ENCODE data around the gene GLUL. TPM values are rescaled to one million over a fixed set of nuclear protein-coding genes. Genes with fewer than 3 reads are reported as not detected.
A peak's percentile ranks its signal among the peaks of the same experiment; 100 is the strongest.

The GLUL gene
- total RNA-seq, 1 experiment from 2014 or later = 159 TPM

- ATAC-seq = no peak
- Histone ChIP-seq H3K9ac (ENCODE audit: low read length) (no peak overlapping the region), H2AFZ (ENCODE audit: low read length) (no peak overlapping the region), H3K9me3 (ENCODE audit: low read length) (no peaks in the 10 kb centered on the region), H3K4me3 (ENCODE audit: low read length) (no peak overlapping the region), H3K4me1 (ENCODE audit: insufficient read depth, low read length) (no peaks in the 10 kb centered on the region), H3K9me2 (replicated peaks; ENCODE audit: low read length) (no peaks in the 10 kb centered on the region), H3K27me3 (ENCODE audit: low read length) (no peaks in the 10 kb centered on the region), H3K4me2 (ENCODE audit: low read length) (no peak overlapping the region), H4K20me1 (ENCODE audit: low read length) (no peaks in the 10 kb centered on the region), H3F3A (ENCODE audit: low read length, unreplicated experiment) (no peaks in the 10 kb centered on the region), H3K79me2 (ENCODE audit: low read length) (no peaks in the 10 kb centered on the region), H3K36me3 (ENCODE audit: low read depth, low read length) (no peaks in the 10 kb centered on the region), H3K27ac (ENCODE audit: low read length) (no peak overlapping the region)
- CTCF ChIA-PET = no interaction called here
- TF ChIP-seq EZH2 (IDR thresholded peaks at IDR 0.05; ENCODE audit: low read length, unreplicated experiment) (no peak), CTCF (conservative IDR thresholded peaks at IDR 0.05; ENCODE audit: low read depth, low read length) (no peak), EZH2phosphoT487 (IDR thresholded peaks at IDR 0.05; ENCODE audit: borderline replicate concordance, low read length) (no peak)
- POLR2A ChIA-PET (ENCODE audit: unreplicated experiment) = no interaction called here
- DNase-seq = no peak
- intact Hi-C loops (cut with micrococcal nuclease) = no loop called here
- BruUV-seq (replicated peaks) = no TSS peak
These were observed 17.0 kb upstream of the GLUL start for GRCh38 chr1:182408435-182409075.

- ATAC-seq (no peak), DNase-seq (no peak)
- no peak overlapping the region for H3K9ac ChIP-seq (ENCODE audit: low read length)
- H3F3A ChIP-seq (ENCODE audit: low read length, unreplicated experiment) = no peaks in the 10 kb centered on the region
- H3K4me3 ChIP-seq (ENCODE audit: low read length) = no peak overlapping the region
- intact Hi-C loops (cut with micrococcal nuclease) = no loop called here
- BruUV-seq (replicated peaks) = no TSS peak
- no peaks in the 10 kb centered on the region for H3K27me3 ChIP-seq (ENCODE audit: low read length)
- H3K9me2 ChIP-seq (replicated peaks; ENCODE audit: low read length) = no peaks in the 10 kb centered on the region
- H4K20me1 ChIP-seq (ENCODE audit: low read length) = no peaks in the 10 kb centered on the region
- H3K4me1 ChIP-seq (ENCODE audit: insufficient read depth, low read length) = no peaks in the 10 kb centered on the region
- H3K27ac ChIP-seq (ENCODE audit: low read length) = no peak overlapping the region
- TF ChIP-seq CTCF (conservative IDR thresholded peaks at IDR 0.05; ENCODE audit: low read depth, low read length) (no peak), EZH2 (IDR thresholded peaks at IDR 0.05; ENCODE audit: low read length, unreplicated experiment) (no peak), EZH2phosphoT487 (IDR thresholded peaks at IDR 0.05; ENCODE audit: borderline replicate concordance, low read length) (no peak)
- no peak overlapping the region for H2AFZ ChIP-seq (ENCODE audit: low read length)
- ChIA-PET CTCF (no interaction called here), POLR2A (ENCODE audit: unreplicated experiment) (interaction anchor here (0.5 kb wide), 1 partner anchor 113 kb away, joined by 3 read pairs; no protein-coding TSS in a partner anchor)
- no peaks in the 10 kb centered on the region for H3K36me3 ChIP-seq (ENCODE audit: low read depth, low read length)
- H3K9me3 ChIP-seq (ENCODE audit: low read length) = no peaks in the 10 kb centered on the region
- no peak overlapping the region for H3K4me2 ChIP-seq (ENCODE audit: low read length)
- no peaks in the 10 kb centered on the region for H3K79me2 ChIP-seq (ENCODE audit: low read length)
These were observed 16.1 kb upstream of the GLUL start for GRCh38 chr1:182407724-182408123.

GRCh38 chr1:182406012-182406411 is 14.4 kb upstream of the GLUL start:
- H3K27me3 ChIP-seq (ENCODE audit: low read length) = no peaks in the 10 kb centered on the region
- H2AFZ ChIP-seq (ENCODE audit: low read length) = no peak overlapping the region
- no peak overlapping the region for H3K4me2 ChIP-seq (ENCODE audit: low read length)
- no peak overlapping the region for H3K9ac ChIP-seq (ENCODE audit: low read length)
- ChIA-PET CTCF (no interaction called here), POLR2A (ENCODE audit: unreplicated experiment) (no interaction called here)
- peak; percentile 27 for DNase-seq
- no peaks in the 10 kb centered on the region for H3K4me1 ChIP-seq (ENCODE audit: insufficient read depth, low read length)
- H3F3A ChIP-seq (ENCODE audit: low read length, unreplicated experiment) = no peaks in the 10 kb centered on the region
- TF ChIP-seq EZH2 (IDR thresholded peaks at IDR 0.05; ENCODE audit: low read length, unreplicated experiment) (no peak), EZH2phosphoT487 (IDR thresholded peaks at IDR 0.05; ENCODE audit: borderline replicate concordance, low read length) (no peak)
- intact Hi-C loops (cut with micrococcal nuclease) = no loop called here
- no TSS peak for BruUV-seq (replicated peaks)
- no peaks in the 10 kb centered on the region for H3K36me3 ChIP-seq (ENCODE audit: low read depth, low read length)
- H3K4me3 ChIP-seq (ENCODE audit: low read length) = no peak overlapping the region
- no peaks in the 10 kb centered on the region for H3K9me2 ChIP-seq (replicated peaks; ENCODE audit: low read length)
- no peaks in the 10 kb centered on the region for H3K9me3 ChIP-seq (ENCODE audit: low read length)
- no peak for ATAC-seq
- H3K79me2 ChIP-seq (ENCODE audit: low read length) = no peaks in the 10 kb centered on the region
- H4K20me1 ChIP-seq (ENCODE audit: low read length) = no peaks in the 10 kb centered on the region
- no peak overlapping the region for H3K27ac ChIP-seq (ENCODE audit: low read length)
